Activated B cell treated with CpG ODN at 0.5 μM for 24 hours (primary cell): ENCODE results near the gene GRM8. TPM values are rescaled to one million over a fixed set of nuclear protein-coding genes. Genes with fewer than 3 reads are reported as not detected.

ENCODE experiments used
- ATAC-seq: fragments of 200-7000 bp; cut with Tn5 transposase; one replicate; pipeline ENCODE4 v1.10.0; 2021; ENCODE audit warnings: low read depth, mild to moderate bottlenecking, moderate library complexity
- CTCF ChIA-PET: fragments of 350-600 bp; sonication (Branson Sonifier 250); formaldehyde crosslinking; loops from one replicate; lab custom pipeline; 2021; ENCODE audit warnings: antibody characterized with exemption; lab: Charles Lee
- POLR2A ChIA-PET: fragments of 350-600 bp; sonication (Branson Sonifier 250); formaldehyde crosslinking; loops from one replicate; lab custom pipeline; 2021; ENCODE audit warnings: antibody characterized with exemption; lab: Charles Lee
- DNase-seq: peaks from one replicate; pipeline ENCODE4 v3.0.0; 2022
- H3K27ac Mint-ChIP-seq: one replicate; pipeline ENCODE4 v1.8.0; 2020; ENCODE audit warnings: mixed read lengths
- H3K27me3 Mint-ChIP-seq: one replicate; pipeline ENCODE4 v1.8.0; 2021; ENCODE audit warnings: mixed read lengths
- H3K36me3 Mint-ChIP-seq: one replicate; pipeline ENCODE4 v1.8.0; 2021; ENCODE audit warnings: low read depth, mixed read lengths
- H3K4me1 Mint-ChIP-seq: one replicate; pipeline ENCODE4 v1.8.0; 2021; ENCODE audit warnings: mixed read lengths
- H3K4me3 Mint-ChIP-seq: one replicate; pipeline ENCODE4 v1.8.0; 2020; ENCODE audit warnings: mild to moderate bottlenecking, mixed read lengths
- H3K9me3 Mint-ChIP-seq: one replicate; pipeline ENCODE4 v1.8.0; 2020; ENCODE audit warnings: mixed read lengths
- CTCF ChIP-seq: fragments of 200-600 bp; IDR thresholded peaks from one replicate; pipeline ENCODE4 v1.8.0; 2022; ENCODE audit warnings: antibody characterized with exemption, mild to moderate bottlenecking
- intact Hi-C: fragments of 100-400 bp; cut with micrococcal nuclease; formaldehyde crosslinking; loops from one replicate; pipeline ENCODE4 v1.15.1; 2024
- total RNA-seq: library from RNA; stranded (reverse); gene quantifications from 2 replicates; pipeline ENCODE4 v1.2.3, GENCODE V29; 2022

Gene GRM8
- total RNA-seq, 1 donor from 2014 or later, result not detected

- Mint-ChIP-seq H3K36me3 (no peaks in the 10 kb centered on the region), H3K9me3 (no peaks in the 10 kb centered on the region), H3K4me1 (no peaks in the 10 kb centered on the region), H3K4me3 (no peak overlapping the region), H3K27ac (no peak overlapping the region), H3K27me3 (no peaks in the 10 kb centered on the region)
- POLR2A ChIA-PET, result no interaction called here
- TF ChIP-seq CTCF, result no peak
- intact Hi-C loops, result no loop called here
- CTCF ChIA-PET, result no interaction called here
- ATAC-seq (no peak), DNase-seq (no peak)
Observed at GRCh38 chr7:126493801-126494200, 758.9 kb downstream of the GRM8 start.

GRCh38 chr7:126489874-126490273 is 762.9 kb downstream of the GRM8 start:
- H3K27ac Mint-ChIP-seq, result no peak overlapping the region

GRCh38 chr7:126487728-126488442 is 764.9 kb downstream of the GRM8 start:
- Mint-ChIP-seq H3K27ac (no peak overlapping the region), H3K4me3 (no peak overlapping the region), H3K9me3 (no peaks in the 10 kb centered on the region), H3K36me3 (no peaks in the 10 kb centered on the region), H3K27me3 (no peaks in the 10 kb centered on the region), H3K4me1 (no peaks in the 10 kb centered on the region)
- intact Hi-C loops, result no loop called here
- no peak for DNase-seq
- no peak for ATAC-seq
- POLR2A ChIA-PET, result no interaction called here
- CTCF ChIA-PET, result no interaction called here
- TF ChIP-seq CTCF, result no peak

More at GRCh38 chr7:126489874-126490273, 762.9 kb downstream of the GRM8 start:
- Mint-ChIP-seq H3K36me3 (no peaks in the 10 kb centered on the region), H3K4me1 (no peaks in the 10 kb centered on the region), H3K9me3 (no peaks in the 10 kb centered on the region), H3K27me3 (no peaks in the 10 kb centered on the region), H3K4me3 (no peak overlapping the region)
- no peak for DNase-seq
- intact Hi-C loops, result no loop called here
- CTCF ChIA-PET, result no interaction called here
- TF ChIP-seq CTCF, result no peak
- no peak for ATAC-seq
- POLR2A ChIA-PET, result no interaction called here

- ChIA-PET CTCF (no interaction called here), POLR2A (no interaction called here)
- H3K9me3 Mint-ChIP-seq, result no peaks in the 10 kb centered on the region
- no peak overlapping the region for H3K4me3 Mint-ChIP-seq
- intact Hi-C loops, result no loop called here
- no peaks in the 10 kb centered on the region for H3K27me3 Mint-ChIP-seq
- H3K36me3 Mint-ChIP-seq, result no peaks in the 10 kb centered on the region
- DNase-seq (no peak), ATAC-seq (no peak)
- TF ChIP-seq CTCF, result no peak
- no peak overlapping the region for H3K27ac Mint-ChIP-seq
- H3K4me1 Mint-ChIP-seq, result no peaks in the 10 kb centered on the region
Observed at GRCh38 chr7:126486806-126487205, 765.9 kb downstream of the GRM8 start.

GRCh38 chr7:126485791-126486190 is 767.0 kb downstream of the GRM8 start:
- no peaks in the 10 kb centered on the region for H3K4me1 Mint-ChIP-seq
- ChIA-PET CTCF (no interaction called here), POLR2A (no interaction called here)
- H3K9me3 Mint-ChIP-seq, result no peaks in the 10 kb centered on the region
- H3K36me3 Mint-ChIP-seq, result no peaks in the 10 kb centered on the region
- TF ChIP-seq CTCF, result no peak
- DNase-seq, result no peak
- H3K4me3 Mint-ChIP-seq, result no peak overlapping the region
- no peaks in the 10 kb centered on the region for H3K27me3 Mint-ChIP-seq
- ATAC-seq, result no peak
- intact Hi-C loops, result no loop called here
- H3K27ac Mint-ChIP-seq, result no peak overlapping the region
